K562 (cell line): Measurements from ENCODE around the gene SOS1. TPM values are rescaled to one million over a fixed set of nuclear protein-coding genes. Genes with fewer than 3 reads are reported as not detected.

Experiments
- ATAC-seq: fragments of 200-7000 bp; cut with Tn5 transposase; 3 replicates; pipeline ENCODE4 v1.9.1; 2020; ENCODE audit warnings: moderate library complexity
- BruUV-seq: library from RNA; stranded (reverse); fragments of 400-500 nt; replicated peaks from 2 replicates; lab custom pipeline; 2021; lab: Mats Ljungman, UMichigan
- CTCF ChIA-PET: fragments of 300-600 bp; formaldehyde crosslinking; extraction: SDS; loops from one replicate; lab custom pipeline; 2021; ENCODE audit warnings: low intra/inter-chr PET ratio; lab: Yijun Ruan, JAX
- POLR2A ChIA-PET: fragments of 300-600, 350-650 bp; sonication (Branson Sonifier 250); formaldehyde crosslinking; extraction: SDS; loops from one replicate; lab custom pipeline; 2021; ENCODE audit warnings: antibody characterized with exemption, inconsistent platforms; lab: Yijun Ruan, JAX
- DNase-seq, 4 experiments: peaks; one replicate each; pipeline versions ENCODE4 v3.0.0 to v3.0.0-alpha.2; 2011 to 2018; ENCODE audit warnings: low spot score in 3 of 4, mixed read lengths in 3 of 4; ENCODE audit errors: extremely low read depth in 1 of 4
- FAIRE-seq: peaks from 2 replicates; lab custom pipeline; 2011; peaks lifted over from hg19 to GRCh38; lab: Jason Lieb, UNC
- H2AFZ ChIP-seq: 2 replicates; pipeline ENCODE4 v1.6.0; 2011; ENCODE audit warnings: low read depth, low read length, control low read depth, inconsistent platforms
- H3K27ac ChIP-seq: fragments of 200-600 bp; 3 replicates; pipeline ENCODE4 v1.8.0; 2011; ENCODE audit warnings: low read depth, mild to moderate bottlenecking, control low read depth, inconsistent platforms, low read length, moderate library complexity, mixed read lengths; ENCODE audit errors: extremely low read depth
- H3K27me3 ChIP-seq, 2 experiments: fragments of 300-600 bp in 1 of 2; 2 replicates in 1 of 2; 3 replicates in 1 of 2; pipeline versions ENCODE4 v1.6.0 to v1.8.0; 2011; ENCODE audit warnings: inconsistent platforms in 2 of 2, low read length in 2 of 2, mild to moderate bottlenecking in 1 of 2, mixed read lengths in 1 of 2, moderate library complexity in 1 of 2; ENCODE audit not compliant: control insufficient read depth in 2 of 2, insufficient read depth in 2 of 2
- H3K36me3 ChIP-seq: fragments of 300-600 bp; 3 replicates; pipeline ENCODE4 v1.8.0; 2011; ENCODE audit warnings: mild to moderate bottlenecking, low read length, inconsistent platforms; ENCODE audit not compliant: control insufficient read depth, insufficient read depth
- H3K4me1 ChIP-seq, 2 experiments: fragments of 200-600 bp in 1 of 2; replicated peaks in 1 of 2; 2 replicates in 1 of 2; 3 replicates in 1 of 2; pipeline versions ENCODE4 v1.5.1 to v1.8.0; 2011; ENCODE audit warnings: inconsistent platforms in 2 of 2, low read length in 2 of 2, mild to moderate bottlenecking in 1 of 2, mixed read lengths in 1 of 2, moderate library complexity in 1 of 2; ENCODE audit not compliant: control insufficient read depth in 2 of 2, insufficient read depth in 2 of 2
- H3K4me2 ChIP-seq: 2 replicates; pipeline ENCODE4 v1.6.1; 2011; ENCODE audit warnings: low read length, control low read depth, inconsistent platforms, mixed read lengths; ENCODE audit not compliant: insufficient read depth
- H3K4me3 ChIP-seq: fragments of 200-600 bp; sonication (generic), shearing (Covaris generic); 2 replicates; pipeline ENCODE4 v1.5.1; 2016; ENCODE audit warnings: control low read depth, inconsistent platforms
- H3K79me2 ChIP-seq: fragments of 200-600 bp; 3 replicates; pipeline ENCODE4 v1.8.0; 2011; ENCODE audit warnings: low read length, inconsistent platforms; ENCODE audit not compliant: control insufficient read depth, insufficient read depth
- H3K9ac ChIP-seq, 2 experiments: 2 replicates each; pipeline versions ENCODE4 v1.6.0 to v1.6.1; 2011; ENCODE audit warnings: low read depth in 2 of 2, low read length in 2 of 2, control low read depth in 1 of 2, inconsistent platforms in 1 of 2, mild to moderate bottlenecking in 1 of 2, mixed read lengths in 1 of 2; ENCODE audit not compliant: insufficient read depth in 1 of 2
- H3K9me1 ChIP-seq: one replicate; pipeline ENCODE4 v1.6.0; 2011; ENCODE audit warnings: inconsistent platforms, mild to moderate bottlenecking, low read length, moderate library complexity; ENCODE audit not compliant: control insufficient read depth, insufficient read depth
- H3K9me3 ChIP-seq: replicated peaks from 2 replicates; pipeline ENCODE4 v1.5.1; 2011; ENCODE audit warnings: low read depth, low read length, inconsistent platforms; ENCODE audit not compliant: control insufficient read depth, insufficient read depth
- H4K20me1 ChIP-seq: replicated peaks from 2 replicates; pipeline ENCODE4 v1.6.1; 2011; ENCODE audit warnings: low read length, inconsistent platforms, mixed read lengths; ENCODE audit not compliant: control insufficient read depth, insufficient read depth
- CREBBP ChIP-seq: IDR thresholded peaks from one replicate; pipeline ENCODE4 v1.6.1; 2012; ENCODE audit warnings: low read depth, mild to moderate bottlenecking, control low read depth, inconsistent platforms, low read length
- HNRNPLL ChIP-seq: fragments of 200-400 bp; formaldehyde crosslinking; IDR thresholded peaks from 2 replicates; pipeline ENCODE4 v1.6.1; 2017; ENCODE audit warnings: low read length, low read depth, mild to moderate bottlenecking; ENCODE audit not compliant: poor library complexity, severe bottlenecking
- ILK ChIP-seq: fragments of 450-650 bp; IDR thresholded peaks from 2 replicates; pipeline ENCODE4 v1.6.1; 2016; ENCODE audit warnings: missing genetic modification characterization, low read depth, mild to moderate bottlenecking, missing compliant biosample characterization, moderate library complexity, borderline replicate concordance
- KDM1A ChIP-seq, 2 experiments: fragments of 450-650 bp; IDR thresholded peaks; 2 replicates each; pipeline ENCODE4 v1.6.1; 2016; ENCODE audit warnings: mild to moderate bottlenecking in 2 of 2
- MAFK ChIP-seq: IDR thresholded peaks from 2 replicates; pipeline ENCODE4 v1.6.1; 2011; ENCODE audit warnings: low read length, improper control_type of control experiment
- NFE2L1 ChIP-seq: fragments of 450-650 bp; IDR thresholded peaks from 2 replicates; pipeline ENCODE4 v1.6.1; 2016; ENCODE audit warnings: missing genetic modification characterization, low read depth, mild to moderate bottlenecking, missing compliant biosample characterization, moderate library complexity, borderline replicate concordance
- NFIC ChIP-seq: fragments of 450-650 bp; IDR thresholded peaks from 2 replicates; pipeline ENCODE4 v1.6.1; 2017; ENCODE audit warnings: mild to moderate bottlenecking, inconsistent platforms
- NR2F6 ChIP-seq: fragments of 450-650 bp; formaldehyde crosslinking; IDR thresholded peaks from 2 replicates; pipeline ENCODE4 v1.4.0; 2020; ENCODE audit warnings: mild to moderate bottlenecking
- POLR3G ChIP-seq: IDR thresholded peaks from 2 replicates; pipeline ENCODE4 v1.6.1; 2011; ENCODE audit not compliant: insufficient read length, insufficient replicate concordance; ENCODE audit errors: extremely low read depth
- ZNF217 ChIP-seq: sonication (generic); formaldehyde crosslinking; IDR thresholded peaks from 2 replicates; pipeline ENCODE4 v1.8.0; 2022; ENCODE audit warnings: mild to moderate bottlenecking, missing genetic modification reagents
- ZNF778 ChIP-seq: fragments of 450-650 bp; formaldehyde crosslinking; IDR thresholded peaks from 2 replicates; pipeline ENCODE4 v1.4.0; 2020; ENCODE audit warnings: mild to moderate bottlenecking, moderate library complexity
- WGBS: fragments of 100-300 bp; shearing (Covaris generic); methylation state at CpG from one replicate; pipeline ENCODE4 v1.1.6; 2016; ENCODE audit warnings: low coverage, mixed read lengths; ENCODE audit not compliant: insufficient coverage; ENCODE audit errors: missing lambda C conversion rate; 5-methylcytosine and 5-hydroxymethylcytosine counted together
- in situ Hi-C: fragments of 300-500 bp; cut with MboI; formaldehyde crosslinking; loops from 4 replicates; pipeline ENCODE4 v1.15.0; 2018; ENCODE audit warnings: inconsistent platforms, mixed read lengths
- intact Hi-C: fragments of 100-400 bp; cut with micrococcal nuclease; formaldehyde crosslinking; loops from 2 replicates; pipeline ENCODE4 v1.14.2; 2022
- polyA plus RNA-seq, 8 experiments: library from polyadenylated mRNA; depleted of rRNA in 4 of 8; stranded (reverse) in 5 of 8; unstranded in 3 of 8; fragments of >200 nt; fragmentation: Nextera tagmentation in 2 of 8; fragmentation: Illumina TruSeq in 1 of 8; extraction: Ambion mirVana in 2 of 8; extraction: Trizol in 1 of 8; gene quantifications; 2 replicates each; pipeline versions ENCODE4 v1.2.1 to v1.2.3, GENCODE V29; 2011 to 2014; ENCODE audit warnings: inconsistent platforms in 1 of 8, missing spikeins in 1 of 8
- total RNA-seq, 7 experiments: library from RNA; depleted of rRNA in 6 of 7; stranded (reverse); fragments of >200 nt in 6 of 7; fragmentation: Illumina TruSeq in 2 of 7; extraction: Trizol in 2 of 7; gene quantifications; 2 replicates each; pipeline versions ENCODE4 v1.2.1 to v1.2.3, GENCODE V29; 2011 to 2021; ENCODE audit warnings: low replicate concordance in 1 of 7
- TF ChIP-seq, protein P1 (sequence below): fragments of 150-350 bp; conservative IDR thresholded peaks from 2 replicates; pipeline ENCODE4 v1.6.1; 2014; ENCODE audit warnings: low read length

Gene SOS1
- total and polyA plus RNA-seq, 9 of the 15 experiments (the other 6 are each of a cell fraction or from before 2014, with no cell fraction given) = 2.5 to 27.1 (median 16.3) TPM

DNA sequence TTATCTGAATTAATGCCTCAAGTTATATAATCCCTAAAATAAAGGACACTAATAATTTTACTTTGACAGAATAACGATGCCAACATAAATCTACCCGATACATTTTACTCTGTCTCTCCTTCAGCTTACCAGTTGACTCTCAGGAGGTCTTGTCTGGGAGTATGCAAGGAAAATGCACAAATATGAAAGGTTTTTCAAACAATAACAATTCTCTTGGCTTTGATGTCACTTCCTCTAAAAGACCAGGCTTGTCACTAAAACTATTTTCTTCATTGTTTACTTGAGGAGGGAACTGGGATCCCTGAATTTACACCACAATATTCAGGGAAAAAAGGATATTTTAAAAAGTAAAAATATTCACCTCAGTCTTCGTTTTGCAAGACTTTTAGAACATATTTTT lies 97.2 kb downstream of the SOS1 start:
- ChIA-PET POLR2A (no interaction called here), CTCF (no interaction called here)
- H3K27ac ChIP-seq = no peak overlapping the region
- intact Hi-C loops = no loop called here
- DNase-seq (no peak), ATAC-seq (no peak), FAIRE-seq (no peak)
- BruUV-seq = no TSS peak
- H4K20me1 ChIP-seq = no peaks in the 10 kb centered on the region
- no peaks in the 10 kb centered on the region for H3K4me1 ChIP-seq
- H3K9me3 ChIP-seq = no peaks in the 10 kb centered on the region
- no peak overlapping the region for H3K4me3 ChIP-seq
- WGBS = 73% methylated on average over 3 of the region's 3 CpGs
- H3K9ac ChIP-seq = no peak overlapping the region
- H3K36me3 ChIP-seq = peaks cover 30% of the 10 kb centered on the region
- no peak overlapping the region for H2AFZ ChIP-seq
- no peaks in the 10 kb centered on the region for H3K27me3 ChIP-seq
- in situ Hi-C loops = no loop called here
- H3K79me2 ChIP-seq = no peaks in the 10 kb centered on the region
- H3K9me1 ChIP-seq = no peaks in the 10 kb centered on the region
- TF ChIP-seq ILK (tag) (no peak), HNRNPLL (no peak), ZNF217 (CRISPR knock-in tag) (no peak), MAFK (no peak), ZNF778 (CRISPR knock-in tag) (no peak), NR2F6 (CRISPR knock-in tag) (no peak), NFIC (no peak), KDM1A (IDR thresholded peaks at IDR 0.05) (no peak), POLR3G (no peak), CREBBP (no peak), NFE2L1 (no peak)
- TF ChIP-seq, protein P1, sequence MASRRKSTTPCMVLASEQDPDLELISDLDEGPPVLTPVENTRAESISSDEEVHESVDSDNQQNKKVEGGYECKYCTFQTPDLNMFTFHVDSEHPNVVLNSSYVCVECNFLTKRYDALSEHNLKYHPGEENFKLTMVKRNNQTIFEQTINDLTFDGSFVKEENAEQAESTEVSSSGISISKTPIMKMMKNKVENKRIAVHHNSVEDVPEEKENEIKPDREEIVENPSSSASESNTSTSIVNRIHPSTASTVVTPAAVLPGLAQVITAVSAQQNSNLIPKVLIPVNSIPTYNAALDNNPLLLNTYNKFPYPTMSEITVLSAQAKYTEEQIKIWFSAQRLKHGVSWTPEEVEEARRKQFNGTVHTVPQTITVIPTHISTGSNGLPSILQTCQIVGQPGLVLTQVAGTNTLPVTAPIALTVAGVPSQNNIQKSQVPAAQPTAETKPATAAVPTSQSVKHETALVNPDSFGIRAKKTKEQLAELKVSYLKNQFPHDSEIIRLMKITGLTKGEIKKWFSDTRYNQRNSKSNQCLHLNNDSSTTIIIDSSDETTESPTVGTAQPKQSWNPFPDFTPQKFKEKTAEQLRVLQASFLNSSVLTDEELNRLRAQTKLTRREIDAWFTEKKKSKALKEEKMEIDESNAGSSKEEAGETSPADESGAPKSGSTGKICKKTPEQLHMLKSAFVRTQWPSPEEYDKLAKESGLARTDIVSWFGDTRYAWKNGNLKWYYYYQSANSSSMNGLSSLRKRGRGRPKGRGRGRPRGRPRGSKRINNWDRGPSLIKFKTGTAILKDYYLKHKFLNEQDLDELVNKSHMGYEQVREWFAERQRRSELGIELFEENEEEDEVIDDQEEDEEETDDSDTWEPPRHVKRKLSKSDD = no peak
- no peak overlapping the region for H3K4me2 ChIP-seq
